Measurements from ENCODE around the gene BRF1. TPM values are rescaled to one million over a fixed set of nuclear protein-coding genes. Genes with fewer than 3 reads are reported as not detected.

BRF1 gene
- total RNA-seq, 1 donor from 2014 or later: 16.9 TPM

GRCh38 chr14:105178868-105179140 is 122.0 kb downstream of the BRF1 start:
- Histone ChIP-seq H3K36me3 (no peaks in the 10 kb centered on the region), H3K4me1 (peaks cover 4% of the 10 kb centered on the region), H3F3A (ENCODE audit: low read depth) (peaks cover 23% of the 10 kb centered on the region), H2AFZ (replicated peaks) (no peak overlapping the region), H4K20me1 (ENCODE audit: low read depth) (peaks cover 33% of the 10 kb centered on the region), H3K4me3 (no peak overlapping the region), H3K27ac (no peak overlapping the region), H3K9me3 (ENCODE audit: low read depth) (no peaks in the 10 kb centered on the region), H3K27me3 (peaks cover 32% of the 10 kb centered on the region), H3K4me2 (no peak overlapping the region), H3K9ac (no peak overlapping the region), H3K79me2 (ENCODE audit: low read depth) (no peaks in the 10 kb centered on the region)
- H3K27me3 Mint-ChIP-seq (ENCODE audit: insufficient read depth, low read depth): peaks cover 19% of the 10 kb centered on the region
- no peak overlapping the region for H3K4me3 Mint-ChIP-seq
- no peaks in the 10 kb centered on the region for H3K9me3 Mint-ChIP-seq
- no peaks in the 10 kb centered on the region for H3K36me3 Mint-ChIP-seq
- no peak for DNase-seq (ENCODE audit: low spot score)
- H3K27ac Mint-ChIP-seq: no peak overlapping the region
- peaks cover 8% of the 10 kb centered on the region for H3K4me1 Mint-ChIP-seq
- TF ChIP-seq CTCF (IDR thresholded peaks at IDR 0.05) (no peak), EZH2phosphoT487 (IDR thresholded peaks at IDR 0.05) (no peak), EZH2 (IDR thresholded peaks at IDR 0.05) (no peak)

- no peak overlapping the region for H3K27ac Mint-ChIP-seq
- DNase-seq (ENCODE audit: low spot score): no peak
- Histone ChIP-seq H3K4me2 (no peak overlapping the region), H2AFZ (replicated peaks) (no peak overlapping the region), H3K4me1 (peaks cover 4% of the 10 kb centered on the region), H3K9me3 (ENCODE audit: low read depth) (no peaks in the 10 kb centered on the region), H3K27ac (no peak overlapping the region), H3F3A (ENCODE audit: low read depth) (peaks cover 18% of the 10 kb centered on the region), H3K9ac (no peak overlapping the region), H3K4me3 (no peak overlapping the region), H3K36me3 (no peaks in the 10 kb centered on the region), H3K27me3 (peaks cover 26% of the 10 kb centered on the region), H4K20me1 (ENCODE audit: low read depth) (peaks cover 36% of the 10 kb centered on the region), H3K79me2 (ENCODE audit: low read depth) (no peaks in the 10 kb centered on the region)
- H3K4me3 Mint-ChIP-seq: no peak overlapping the region
- H3K9me3 Mint-ChIP-seq: no peaks in the 10 kb centered on the region
- peaks cover 8% of the 10 kb centered on the region for H3K4me1 Mint-ChIP-seq
- no peak for TF ChIP-seq EZH2 (IDR thresholded peaks at IDR 0.05)
- no peak for TF ChIP-seq EZH2phosphoT487 (IDR thresholded peaks at IDR 0.05)
- no peak for TF ChIP-seq CTCF (IDR thresholded peaks at IDR 0.05)
- no peaks in the 10 kb centered on the region for H3K36me3 Mint-ChIP-seq
- peaks cover 14% of the 10 kb centered on the region for H3K27me3 Mint-ChIP-seq (ENCODE audit: insufficient read depth, low read depth)
Measured at GRCh38 chr14:105178069-105178867, 122.5 kb downstream of the BRF1 start.

DNA sequence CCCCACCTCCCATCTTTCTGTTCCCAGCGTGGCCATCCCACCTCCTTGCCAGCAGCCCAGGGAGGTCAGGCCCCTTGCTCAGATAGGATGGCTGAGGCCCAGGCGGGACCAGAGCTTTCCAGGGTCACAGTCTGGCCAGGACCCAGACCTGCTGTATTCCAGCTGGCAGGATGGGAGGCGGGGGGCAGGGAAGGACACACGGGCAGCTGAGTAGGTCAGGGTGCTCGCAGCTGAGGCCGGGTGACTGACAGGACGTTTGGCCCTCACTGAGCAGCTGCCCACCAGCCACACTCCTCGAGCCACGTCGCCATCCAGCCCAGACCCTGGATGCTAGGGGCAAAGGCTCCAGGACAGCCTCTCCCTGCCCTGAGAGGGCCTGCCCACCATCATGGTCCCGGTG is 123.7 kb downstream of the BRF1 start:
- Histone ChIP-seq H3K36me3 (no peaks in the 10 kb centered on the region), H3F3A (ENCODE audit: low read depth) (peaks cover 8% of the 10 kb centered on the region), H3K79me2 (ENCODE audit: low read depth) (no peaks in the 10 kb centered on the region), H3K4me1 (peaks cover 4% of the 10 kb centered on the region), H3K9ac (no peak overlapping the region), H2AFZ (replicated peaks) (no peak overlapping the region), H3K4me2 (no peak overlapping the region), H3K27me3 (peaks cover 14% of the 10 kb centered on the region), H3K4me3 (no peak overlapping the region), H3K9me3 (ENCODE audit: low read depth) (no peaks in the 10 kb centered on the region), H3K27ac (no peak overlapping the region), H4K20me1 (ENCODE audit: low read depth) (peaks cover 36% of the 10 kb centered on the region)
- Mint-ChIP-seq H3K4me3 (no peak overlapping the region), H3K9me3 (no peaks in the 10 kb centered on the region), H3K27me3 (ENCODE audit: insufficient read depth, low read depth) (peaks cover 10% of the 10 kb centered on the region), H3K27ac (no peak overlapping the region), H3K36me3 (no peaks in the 10 kb centered on the region), H3K4me1 (peaks cover 6% of the 10 kb centered on the region)
- no peak for DNase-seq (ENCODE audit: low spot score)
- TF ChIP-seq EZH2phosphoT487 (IDR thresholded peaks at IDR 0.05): no peak
- TF ChIP-seq EZH2 (IDR thresholded peaks at IDR 0.05): no peak
- no peak for TF ChIP-seq CTCF (IDR thresholded peaks at IDR 0.05)
